ENCODE measurements around the gene AOC3. TPM values are rescaled to one million over a fixed set of nuclear protein-coding genes. Genes with fewer than 3 reads are reported as not detected.

The AOC3 gene
- total and polyA plus RNA-seq, 4 donors, result 50.0 to 154 (median 69.2) TPM

DNA sequence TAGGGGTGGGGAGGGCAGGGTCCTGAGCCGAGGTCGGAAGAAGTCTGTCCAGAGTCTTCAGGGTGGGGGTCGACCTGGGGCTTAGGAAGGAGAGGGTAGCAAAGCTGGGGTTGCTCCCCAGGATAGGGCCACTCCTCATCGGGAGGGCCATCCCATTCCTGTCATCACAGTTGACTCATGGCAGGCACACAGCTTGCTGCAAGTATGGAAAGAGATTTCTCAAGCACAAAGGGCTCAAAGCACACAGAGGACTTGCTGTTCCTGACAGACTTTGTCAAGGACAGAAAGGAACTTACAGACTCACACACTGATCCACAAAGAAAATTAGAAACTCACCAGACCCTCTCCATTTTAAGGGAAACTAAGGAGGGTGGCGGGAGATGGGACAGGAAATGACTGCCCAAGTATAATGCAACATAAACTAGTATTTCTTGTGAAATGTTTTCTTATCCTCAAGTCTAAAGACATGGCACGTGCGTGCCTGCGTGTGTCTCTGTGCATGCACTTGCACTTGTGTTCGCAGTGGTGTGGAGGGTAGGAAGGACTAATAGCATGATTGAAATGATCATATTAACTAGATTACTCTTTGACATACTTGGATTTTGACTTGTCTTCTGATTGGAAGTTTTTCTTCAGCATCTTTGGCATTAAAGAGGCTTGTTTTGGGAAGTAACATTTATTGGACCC, 4.3 kb upstream of the AOC3 start:
- TF ChIP-seq, protein P1, sequence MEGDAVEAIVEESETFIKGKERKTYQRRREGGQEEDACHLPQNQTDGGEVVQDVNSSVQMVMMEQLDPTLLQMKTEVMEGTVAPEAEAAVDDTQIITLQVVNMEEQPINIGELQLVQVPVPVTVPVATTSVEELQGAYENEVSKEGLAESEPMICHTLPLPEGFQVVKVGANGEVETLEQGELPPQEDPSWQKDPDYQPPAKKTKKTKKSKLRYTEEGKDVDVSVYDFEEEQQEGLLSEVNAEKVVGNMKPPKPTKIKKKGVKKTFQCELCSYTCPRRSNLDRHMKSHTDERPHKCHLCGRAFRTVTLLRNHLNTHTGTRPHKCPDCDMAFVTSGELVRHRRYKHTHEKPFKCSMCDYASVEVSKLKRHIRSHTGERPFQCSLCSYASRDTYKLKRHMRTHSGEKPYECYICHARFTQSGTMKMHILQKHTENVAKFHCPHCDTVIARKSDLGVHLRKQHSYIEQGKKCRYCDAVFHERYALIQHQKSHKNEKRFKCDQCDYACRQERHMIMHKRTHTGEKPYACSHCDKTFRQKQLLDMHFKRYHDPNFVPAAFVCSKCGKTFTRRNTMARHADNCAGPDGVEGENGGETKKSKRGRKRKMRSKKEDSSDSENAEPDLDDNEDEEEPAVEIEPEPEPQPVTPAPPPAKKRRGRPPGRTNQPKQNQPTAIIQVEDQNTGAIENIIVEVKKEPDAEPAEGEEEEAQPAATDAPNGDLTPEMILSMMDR (IDR thresholded peaks at IDR 0.05; ENCODE audit: control extremely low read depth, extremely low read depth), result no peak
- ATAC-seq (ENCODE audit: insufficient read depth, low FRiP score), result peak; percentile 13
- H3K36me3 ChIP-seq (ENCODE audit: control insufficient read depth in 4 of 4, insufficient read depth in 4 of 4, low read length in 4 of 4), result peaks cover 17 to 28% (median 19%) of the 10 kb centered on the region in 4 donors
- no peaks in the 10 kb centered on the region for H3K27me3 ChIP-seq (ENCODE audit: control insufficient read depth in 3 of 3, insufficient read depth in 3 of 3, low read length in 2 of 3)
- WGBS, 2 donors, result 50 to 60% methylated on average over 9 of the region's 9 CpGs
- H3K9ac ChIP-seq (ENCODE audit: insufficient read depth in 1 of 2, low read length in 2 of 2), result no peak overlapping the region
- no peak for DNase-seq
- H3K27ac ChIP-seq (ENCODE audit: low read depth in 1 of 2, low read length in 1 of 2), result peak overlapping the region in 1 of 2 donors; percentile 61
- H3K4me3 ChIP-seq, result no peak overlapping the region
- peaks cover 5 to 21% (median 11%) of the 10 kb centered on the region in 5 donors for H3K4me1 ChIP-seq (ENCODE audit: control insufficient read depth in 5 of 5, insufficient read depth in 5 of 5, low read length in 5 of 5)
- H3K9me3 ChIP-seq (ENCODE audit: control insufficient read depth in 4 of 4, insufficient read depth in 3 of 4, low read length in 3 of 4), result no peaks in the 10 kb centered on the region

DNA sequence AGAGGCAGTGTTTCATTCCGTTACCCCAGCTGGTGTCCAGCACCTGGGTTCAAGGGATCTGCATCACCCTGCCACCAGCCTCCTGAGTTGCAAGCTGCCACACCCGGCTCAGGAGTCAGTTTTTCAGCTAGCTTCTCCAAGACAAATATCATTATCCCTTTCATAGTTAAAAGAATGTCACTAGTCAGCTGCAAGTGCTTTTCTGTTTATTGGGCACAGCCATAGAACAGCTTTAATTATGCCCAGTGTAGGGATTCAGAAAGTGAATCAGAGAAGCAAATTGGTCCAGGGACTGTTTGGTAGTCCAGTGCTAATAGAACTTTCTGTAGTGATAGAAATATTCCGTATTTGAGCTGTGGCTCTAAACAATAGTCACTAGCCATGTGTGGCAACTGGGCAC, 2.9 kb upstream of the AOC3 start:
- Histone ChIP-seq H3K36me3 (ENCODE audit: control insufficient read depth in 4 of 4, insufficient read depth in 4 of 4, low read length in 4 of 4) (peaks cover 9 to 21% (median 12%) of the 10 kb centered on the region in 4 donors), H3K27ac (ENCODE audit: low read depth in 1 of 2, low read length in 1 of 2) (no peak overlapping the region), H3K27me3 (ENCODE audit: control insufficient read depth in 3 of 3, insufficient read depth in 3 of 3, low read length in 2 of 3) (no peaks in the 10 kb centered on the region), H3K9me3 (ENCODE audit: control insufficient read depth in 4 of 4, insufficient read depth in 3 of 4, low read length in 3 of 4) (no peaks in the 10 kb centered on the region), H3K4me3 (no peak overlapping the region), H3K4me1 (ENCODE audit: control insufficient read depth in 5 of 5, insufficient read depth in 5 of 5, low read length in 5 of 5) (peaks cover 5 to 31% (median 12%) of the 10 kb centered on the region in 5 donors), H3K9ac (ENCODE audit: insufficient read depth in 1 of 2, low read length in 2 of 2) (no peak overlapping the region)
- TF ChIP-seq, protein P1 (IDR thresholded peaks at IDR 0.05; ENCODE audit: control extremely low read depth, extremely low read depth), result no peak
- DNase-seq (no peak), ATAC-seq (ENCODE audit: insufficient read depth, low FRiP score) (no peak)
- WGBS, 2 donors, result 73 to 92% methylated on average over 3 of the region's 3 CpGs

DNA sequence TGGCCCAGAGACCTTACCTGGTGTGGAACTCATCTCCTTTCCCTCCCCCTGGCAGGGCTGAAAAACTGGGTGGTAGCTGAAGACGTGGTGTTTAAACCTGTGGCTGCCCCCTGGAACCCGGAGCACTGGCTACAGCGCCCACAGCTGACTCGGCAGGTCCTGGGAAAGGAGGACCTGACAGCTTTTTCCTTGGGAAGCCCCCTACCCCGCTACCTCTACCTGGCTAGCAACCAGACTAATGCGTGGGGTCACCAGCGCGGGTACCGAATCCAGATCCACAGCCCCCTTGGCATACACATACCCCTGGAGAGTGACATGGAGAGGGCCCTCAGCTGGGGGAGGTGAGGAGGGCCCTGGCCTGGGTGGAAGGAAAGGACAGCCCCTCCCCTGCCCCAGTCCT, 2.0 kb upstream of the AOC3 start:
- Histone ChIP-seq H3K9ac (ENCODE audit: insufficient read depth in 1 of 2, low read length in 2 of 2) (no peak overlapping the region), H3K27me3 (ENCODE audit: control insufficient read depth in 3 of 3, insufficient read depth in 3 of 3, low read length in 2 of 3) (no peaks in the 10 kb centered on the region), H3K4me1 (ENCODE audit: control insufficient read depth in 5 of 5, insufficient read depth in 5 of 5, low read length in 5 of 5) (peaks cover 5 to 41% (median 12%) of the 10 kb centered on the region in 5 donors), H3K27ac (ENCODE audit: low read depth in 1 of 2, low read length in 1 of 2) (no peak overlapping the region), H3K36me3 (ENCODE audit: control insufficient read depth in 4 of 4, insufficient read depth in 4 of 4, low read length in 4 of 4) (peaks cover 4 to 19% (median 6%) of the 10 kb centered on the region in 4 donors), H3K4me3 (no peak overlapping the region), H3K9me3 (ENCODE audit: control insufficient read depth in 4 of 4, insufficient read depth in 3 of 4, low read length in 3 of 4) (no peaks in the 10 kb centered on the region)
- 94 to 95% methylated on average over 9 of the region's 9 CpGs for WGBS, 2 donors
- TF ChIP-seq, protein P1 (IDR thresholded peaks at IDR 0.05; ENCODE audit: control extremely low read depth, extremely low read depth), result no peak
- DNase-seq (no peak), ATAC-seq (ENCODE audit: insufficient read depth, low FRiP score) (no peak)

All from lung (tissue), 12 donors.